GM23248 (cell line): ENCODE measurements around the gene CD22.

Experiments used
- EZH2 ChIP-seq: fragments of 200-600 bp; sonication (generic); IDR thresholded peaks from 2 replicates; pipeline ENCODE4 v1.6.1; 2018; ENCODE audit warnings: antibody characterized with exemption, mild to moderate bottlenecking; ENCODE audit not compliant: insufficient read depth, poor library complexity, severe bottlenecking
- EZH2phosphoT487 ChIP-seq: fragments of 200-600 bp; sonication (generic); IDR thresholded peaks from 2 replicates; pipeline ENCODE4 v1.6.1; 2018; ENCODE audit warnings: antibody characterized with exemption, moderate library complexity, mild to moderate bottlenecking, low read depth; ENCODE audit not compliant: insufficient read depth

GRCh38 chr19:35310331-35310730 is 18.7 kb upstream of the CD22 start:
- TF ChIP-seq EZH2 (no peak), EZH2phosphoT487 (no peak)
